ENCODE measurements around the gene SEMA3C.

Gene SEMA3C

GRCh38 chr7:80885757-80886156, 33.1 kb downstream of the SEMA3C start:
- no peak for DNase-seq (ENCODE audit: low read depth in 2 of 2)

DNA sequence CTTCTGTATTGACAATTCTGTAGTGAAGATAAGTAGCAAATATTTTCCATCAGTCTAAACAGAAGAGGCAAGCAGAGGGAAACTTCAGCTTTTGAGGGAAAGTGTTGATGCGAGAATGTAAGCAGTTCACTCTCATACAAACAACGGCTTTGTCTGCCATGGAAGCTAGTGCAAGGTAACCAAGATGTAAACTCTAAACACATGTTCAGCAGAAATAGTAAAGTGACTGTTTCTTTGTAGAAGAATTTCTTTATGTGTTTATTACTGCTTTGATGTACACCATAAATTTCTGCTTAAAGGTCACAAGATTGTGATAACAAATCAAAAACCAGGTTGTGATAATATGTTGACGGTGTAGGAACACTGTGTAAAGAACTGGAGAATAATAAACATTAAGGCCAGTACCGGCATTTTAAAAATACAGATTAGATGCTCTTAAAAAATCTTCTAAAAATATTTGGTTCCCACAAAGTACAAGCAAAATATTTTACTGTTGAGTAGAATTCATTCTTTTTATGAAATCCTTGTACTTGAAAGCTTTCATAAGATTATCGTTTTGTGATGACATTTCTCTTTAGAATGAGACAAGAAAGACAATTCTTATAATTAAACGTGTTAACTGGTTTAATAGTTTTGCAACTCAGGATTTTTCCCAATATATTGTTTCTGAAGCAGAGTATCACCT, 34.2 kb downstream of the SEMA3C start:
- DNase-seq (ENCODE audit: low read depth in 2 of 2), result no peak

GRCh38 chr7:80883154-80884025, 35.5 kb downstream of the SEMA3C start:
- no peak for DNase-seq (ENCODE audit: low read depth in 2 of 2)

DNA sequence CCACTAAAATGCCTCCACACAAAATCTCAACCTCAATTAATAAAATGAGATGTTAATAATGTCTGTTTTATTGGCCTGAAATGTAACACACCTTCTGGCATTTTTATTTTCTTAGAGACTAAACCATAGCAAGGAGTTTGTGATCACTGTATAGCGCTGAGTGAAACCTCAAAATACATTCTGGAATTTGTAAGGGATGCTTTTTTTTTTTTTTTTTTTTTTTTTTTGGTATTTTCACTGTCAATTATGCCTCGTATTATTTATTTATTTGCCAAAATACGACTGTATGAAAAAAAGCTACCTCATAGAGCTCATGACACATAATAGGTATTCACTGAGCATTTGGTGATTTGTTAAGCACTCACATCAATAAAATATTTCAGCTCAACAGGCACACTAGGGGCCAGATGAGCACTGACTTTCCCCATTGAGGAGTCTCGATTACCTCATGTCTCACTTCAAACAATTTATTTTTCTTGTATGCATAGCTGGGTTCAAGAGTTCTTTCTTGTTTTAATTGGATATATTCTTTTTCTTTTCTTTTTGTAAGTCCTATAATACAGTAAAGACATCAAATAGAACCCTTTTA, 36.5 kb downstream of the SEMA3C start:
- no peak for DNase-seq (ENCODE audit: low read depth in 2 of 2)

DNA sequence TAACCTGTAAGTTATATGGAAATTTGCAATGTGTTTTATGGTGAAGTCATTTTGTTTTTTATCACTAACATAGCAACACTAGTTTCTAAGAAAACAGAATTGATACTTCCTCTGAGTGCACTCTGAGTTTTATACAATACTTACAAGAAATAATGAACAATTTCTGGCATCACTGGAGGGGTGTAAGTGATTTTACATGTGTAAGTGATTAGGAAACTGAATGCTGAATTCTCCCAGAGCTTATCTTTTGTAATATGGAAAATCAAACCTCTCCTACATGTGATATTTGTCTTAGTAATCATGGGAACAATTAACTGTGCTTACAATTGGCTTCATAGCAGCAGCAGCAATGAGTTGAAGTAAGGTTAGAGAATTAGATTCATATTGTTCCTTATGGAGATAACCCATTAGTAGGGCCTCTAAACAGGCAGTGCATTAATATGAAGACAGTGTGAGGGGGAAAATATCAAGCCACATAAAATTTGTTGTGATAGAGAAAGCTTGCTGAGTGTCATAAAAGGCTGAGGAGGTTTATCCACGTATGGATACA, 37.4 kb downstream of the SEMA3C start:
- DNase-seq (ENCODE audit: low read depth in 2 of 2), result no peak

DNA sequence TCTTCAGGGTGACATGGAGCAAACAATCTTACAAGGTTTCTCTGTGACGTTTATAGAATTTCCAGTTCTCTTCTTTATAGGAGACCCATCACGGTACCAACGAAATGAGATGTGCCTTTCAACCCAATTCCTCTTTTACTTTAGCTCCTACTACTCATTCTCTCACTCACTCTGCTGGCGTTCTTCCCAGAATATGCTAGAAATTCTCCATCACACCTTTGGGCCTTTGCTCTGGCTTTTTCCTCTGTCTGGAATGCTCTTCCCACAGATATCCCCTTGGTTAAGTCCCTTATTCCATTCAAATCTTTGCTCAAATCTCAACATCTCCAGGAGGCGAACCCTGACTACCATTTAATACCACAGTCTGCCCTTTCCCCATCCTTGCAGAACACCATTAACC, 39.0 kb downstream of the SEMA3C start:
- no peak for DNase-seq (ENCODE audit: low read depth in 2 of 2)

DNA sequence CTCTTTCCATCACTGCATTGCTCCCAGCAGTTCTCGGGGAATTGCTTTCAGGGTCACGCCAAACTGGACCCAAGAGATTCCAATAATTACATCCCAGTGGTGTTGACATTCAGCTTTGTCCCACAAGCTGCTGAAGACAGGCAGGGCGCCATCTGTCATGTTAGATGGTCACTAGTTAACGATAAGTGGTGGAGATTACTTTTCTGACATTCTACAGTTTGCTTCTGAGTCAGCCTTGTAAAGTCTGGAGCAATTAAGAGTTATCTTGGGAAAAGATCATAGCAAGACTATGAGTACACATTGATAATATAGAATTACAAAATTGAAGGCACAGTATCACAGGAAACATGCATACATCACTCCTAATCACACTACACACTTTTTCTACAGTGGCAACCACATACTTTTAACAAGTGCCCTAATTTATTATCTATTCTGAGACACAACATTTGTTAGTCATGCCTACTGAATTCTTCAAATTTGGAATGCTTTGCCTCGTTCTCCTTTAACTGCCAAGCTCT, 41.9 kb downstream of the SEMA3C start:
- no peak for DNase-seq (ENCODE audit: low read depth in 2 of 2)

- DNase-seq (ENCODE audit: low read depth in 2 of 2), result no peak
Observed at GRCh38 chr7:80875537-80876120, 43.2 kb downstream of the SEMA3C start.

- no peak for DNase-seq (ENCODE audit: low read depth in 2 of 2)
Observed at GRCh38 chr7:80873140-80873539, 45.7 kb downstream of the SEMA3C start.

DNA sequence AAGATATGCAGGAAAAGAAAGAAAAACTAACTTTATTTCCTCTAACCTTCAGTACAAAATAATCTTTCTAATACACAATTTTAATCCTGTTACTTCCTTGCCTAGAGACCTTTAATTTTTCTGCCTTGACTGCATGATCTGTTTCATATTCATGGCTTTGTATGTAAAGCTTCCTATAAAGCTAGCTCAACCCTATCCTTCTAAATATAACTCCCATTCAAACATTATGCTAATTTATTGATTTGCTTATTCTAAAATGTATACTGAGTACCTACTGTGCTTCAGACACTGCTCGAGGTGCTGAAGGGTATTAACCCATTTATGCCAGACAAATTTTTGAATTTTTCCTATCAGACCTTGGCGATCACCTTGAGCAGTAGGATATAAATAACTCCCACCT, 47.6 kb downstream of the SEMA3C start:
- DNase-seq (ENCODE audit: low read depth in 2 of 2), result no peak

DNA sequence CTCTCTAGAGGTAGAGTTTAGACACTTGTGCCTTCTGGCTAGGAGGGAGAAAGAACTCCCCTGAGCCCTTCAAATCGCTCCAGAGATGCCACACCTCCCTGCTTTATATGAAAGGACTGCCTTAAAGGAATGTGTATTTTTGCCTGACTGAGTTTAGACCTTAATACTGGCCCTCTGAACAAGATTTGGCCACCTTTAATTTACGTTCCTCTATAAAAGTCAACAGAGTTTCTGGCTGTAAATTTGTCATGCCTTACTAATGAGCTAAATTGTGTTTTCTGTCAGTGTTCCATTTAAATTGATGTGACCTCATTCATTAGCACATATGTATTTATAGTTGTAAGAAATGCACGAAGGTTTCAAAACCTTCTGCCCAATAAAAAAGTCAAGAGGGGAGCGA, 48.0 kb downstream of the SEMA3C start:
- DNase-seq (ENCODE audit: low read depth in 2 of 2), result no peak

DNA sequence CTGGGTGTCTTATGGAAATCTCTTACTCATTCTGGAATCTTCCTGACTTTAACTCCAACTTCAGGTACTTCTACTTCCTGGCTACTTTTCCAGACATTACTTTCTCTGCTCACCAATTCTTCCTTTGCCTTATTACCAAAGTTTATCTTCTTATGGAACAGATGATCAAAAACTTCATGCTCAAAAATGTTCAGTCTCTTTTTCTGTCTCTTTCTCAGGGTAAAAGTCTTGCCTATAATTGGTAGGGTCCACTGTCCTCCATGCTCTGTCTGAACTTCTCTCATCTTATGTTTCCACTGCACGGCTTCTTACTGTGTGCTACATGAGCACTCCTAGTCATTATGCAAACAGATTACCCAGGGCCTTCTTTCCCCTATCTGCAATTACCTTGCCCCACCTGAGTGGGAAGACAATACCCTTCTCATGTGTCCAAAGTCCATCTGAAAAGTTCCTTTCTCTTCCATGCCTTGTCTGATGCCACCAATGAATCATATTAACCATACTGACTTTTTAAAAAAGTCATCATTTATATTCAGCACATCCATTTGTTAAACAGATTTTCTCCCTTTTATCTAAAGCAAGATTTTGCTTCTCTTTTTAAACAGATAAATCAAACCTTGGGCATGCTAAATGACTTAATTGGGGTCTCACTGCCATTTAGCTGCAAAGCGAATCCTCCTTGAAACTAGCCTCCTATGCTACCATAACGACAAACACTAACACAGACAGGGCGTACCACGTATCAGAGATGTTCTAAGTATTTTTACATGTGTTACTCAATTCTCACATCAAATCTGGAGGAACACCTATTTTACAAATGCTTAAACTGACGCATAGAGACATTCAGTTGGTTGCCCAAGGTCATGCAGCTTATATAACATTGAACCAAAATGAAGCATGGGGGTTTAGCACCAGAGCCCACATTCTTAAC, 48.8 kb downstream of the SEMA3C start:
- DNase-seq (ENCODE audit: low read depth in 2 of 2), result no peak

DNA sequence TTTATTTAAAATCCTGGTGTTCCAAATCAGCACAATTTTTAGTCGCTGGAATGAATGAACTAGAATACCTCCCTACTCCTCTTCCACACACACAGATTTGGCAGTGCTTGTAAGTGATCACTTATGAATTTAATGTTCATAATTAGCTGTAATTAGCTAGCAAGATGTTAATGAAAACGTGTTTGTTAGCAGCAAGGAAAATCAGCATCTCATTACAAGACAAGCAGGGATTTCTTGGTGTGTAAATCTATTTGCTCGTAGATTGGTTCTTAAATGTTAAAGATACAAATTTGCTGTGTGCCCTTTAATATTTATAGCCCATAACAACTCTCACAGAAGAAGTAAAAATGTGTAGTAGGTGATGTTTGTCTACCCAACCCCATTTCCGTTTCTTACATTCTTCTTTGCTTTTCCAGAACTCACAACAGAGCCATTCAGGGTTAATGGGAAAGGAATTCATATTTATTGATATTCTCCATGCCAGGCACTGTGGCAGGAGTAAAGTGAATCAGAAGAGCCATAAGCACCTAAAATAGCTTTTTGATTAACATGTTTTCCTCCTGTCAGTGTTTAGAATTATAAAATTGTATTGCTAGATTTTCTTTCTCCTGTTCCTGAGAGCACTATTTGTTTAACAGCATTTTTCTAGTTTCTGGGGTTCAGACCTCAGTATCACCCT, 49.6 kb downstream of the SEMA3C start:
- DNase-seq (ENCODE audit: low read depth in 2 of 2), result no peak

DNA sequence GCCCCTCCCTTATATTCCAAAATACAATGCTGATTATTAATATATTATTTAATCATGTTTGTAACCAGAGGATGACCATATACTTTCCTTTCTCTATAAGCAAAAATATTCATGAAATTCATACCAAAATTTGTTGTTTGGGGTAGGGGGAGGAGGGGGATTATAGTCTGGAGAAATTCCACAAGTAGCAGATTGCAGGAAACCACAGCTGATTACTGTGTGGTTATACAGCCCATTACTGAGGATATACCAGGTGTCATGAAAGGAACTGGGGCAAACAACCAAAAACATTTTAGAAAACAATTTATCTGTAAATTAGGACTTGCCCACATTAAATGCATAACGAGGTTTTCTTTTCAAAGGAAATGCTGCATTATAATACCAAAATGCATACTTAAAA, 50.3 kb downstream of the SEMA3C start:
- no peak for DNase-seq (ENCODE audit: low read depth in 2 of 2)

DNA sequence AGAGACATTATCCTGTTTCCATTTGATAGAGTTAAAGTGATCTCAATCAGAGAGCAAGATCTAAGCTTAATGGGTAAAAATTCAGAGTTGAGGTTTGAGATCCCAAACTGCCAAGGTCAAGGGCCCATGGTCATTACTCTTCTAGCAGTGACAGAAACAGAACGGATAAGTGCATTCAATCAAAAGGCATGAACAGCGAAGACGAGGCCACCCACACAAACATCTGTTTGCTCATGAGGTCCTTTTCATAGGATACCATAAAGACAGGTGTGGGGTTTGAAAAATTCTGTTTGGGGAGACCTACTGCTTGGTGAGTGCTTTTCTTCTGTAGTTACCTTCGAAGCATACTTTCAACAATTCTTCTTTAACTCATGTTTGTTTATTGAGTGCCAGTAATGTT, 58.3 kb downstream of the SEMA3C start:
- DNase-seq (ENCODE audit: low read depth in 2 of 2), result no peak

- DNase-seq (ENCODE audit: low read depth in 2 of 2), result no peak
Observed at GRCh38 chr7:80859272-80859970, 59.4 kb downstream of the SEMA3C start.

- no peak for DNase-seq (ENCODE audit: low read depth in 2 of 2)
Observed at GRCh38 chr7:80858141-80858903, 60.5 kb downstream of the SEMA3C start.

DNA sequence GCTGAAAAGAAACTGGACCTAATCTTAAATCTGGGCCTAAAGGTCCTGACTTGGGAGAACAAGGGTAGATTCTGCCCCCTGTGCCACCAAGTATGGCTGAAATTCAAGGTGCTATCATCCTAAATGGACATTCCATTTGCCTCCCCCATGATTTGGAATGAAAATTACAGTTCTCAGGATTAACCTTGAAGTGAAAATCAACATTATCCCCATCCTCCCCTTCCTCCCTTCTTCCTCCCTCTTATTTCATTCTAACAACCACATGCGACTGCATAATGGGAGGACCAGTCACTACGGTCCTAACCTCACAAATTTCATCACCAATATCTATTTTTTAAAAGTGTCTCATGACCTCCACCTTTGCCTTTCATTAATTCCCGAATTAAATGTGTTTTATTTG, 62.1 kb downstream of the SEMA3C start:
- DNase-seq (ENCODE audit: low read depth in 2 of 2), result no peak

GRCh38 chr7:80851896-80852476, 66.9 kb downstream of the SEMA3C start:
- DNase-seq (ENCODE audit: low read depth in 2 of 2), result no peak

Data from stimulated activated CD8-positive, alpha-beta memory T cell treated with anti-CD3 and anti-CD28 coated beads, Interleukin-7, amount 100 ng/mL, for 4 hours (primary cell).